Neuronal stem cell (in vitro differentiated cells): ENCODE measurements around the gene SLC35E1.
A peak's percentile ranks its signal among the peaks of the same experiment; 100 is the strongest.

Source experiments
- DNase-seq: peaks from one replicate; pipeline ENCODE4 v3.0.0-alpha.2; 2013; ENCODE audit warnings: low spot score
- H2AFZ ChIP-seq: one replicate; pipeline ENCODE4 v1.6.1; 2013; ENCODE audit warnings: mild to moderate bottlenecking, low read length, inconsistent platforms
- H2AK5ac ChIP-seq: 2 replicates; pipeline ENCODE4 v1.6.1; 2013; ENCODE audit warnings: low read depth, mild to moderate bottlenecking, inconsistent platforms, low read length, moderate library complexity, mixed read lengths
- H2BK120ac ChIP-seq: 2 replicates; pipeline ENCODE4 v1.6.1; 2013; ENCODE audit warnings: low read depth, mild to moderate bottlenecking, inconsistent platforms, low read length, moderate library complexity, mixed read lengths
- H2BK12ac ChIP-seq: one replicate; pipeline ENCODE4 v1.6.1; 2013; ENCODE audit warnings: low read length, inconsistent platforms
- H2BK15ac ChIP-seq: 2 replicates; pipeline ENCODE4 v1.6.1; 2013; ENCODE audit warnings: mild to moderate bottlenecking, low read length, inconsistent platforms, mixed read lengths
- H2BK5ac ChIP-seq: one replicate; pipeline ENCODE4 v1.6.1; 2013; ENCODE audit warnings: inconsistent platforms, mild to moderate bottlenecking, low read length, moderate library complexity
- H3K14ac ChIP-seq: one replicate; pipeline ENCODE4 v1.6.1; 2013; ENCODE audit warnings: low read length, inconsistent platforms
- H3K18ac ChIP-seq: 2 replicates; pipeline ENCODE4 v1.6.1; 2013; ENCODE audit warnings: low read length, inconsistent platforms
- H3K23ac ChIP-seq: 2 replicates; pipeline ENCODE4 v1.6.1; 2013; ENCODE audit warnings: low read depth, mild to moderate bottlenecking, mixed read lengths, low read length, inconsistent platforms; ENCODE audit not compliant: poor library complexity
- H3K27ac ChIP-seq: replicated peaks from 3 replicates; pipeline ENCODE4 v1.5.1; 2013; ENCODE audit warnings: low read length, inconsistent platforms
- H3K27me3 ChIP-seq, 3 experiments: 2 replicates each; pipeline ENCODE4 v1.6.1; 2013; ENCODE audit warnings: low read length in 3 of 3, mild to moderate bottlenecking in 2 of 3, inconsistent platforms in 1 of 3, low read depth in 1 of 3, mixed read lengths in 1 of 3, moderate library complexity in 1 of 3; ENCODE audit not compliant: control insufficient read depth in 3 of 3, insufficient read depth in 3 of 3
- H3K36me3 ChIP-seq, 2 donors: replicated peaks in 1 of 2; 2 replicates each; pipeline ENCODE4 v1.6.1; 2013; ENCODE audit warnings: low read length in 2 of 2; ENCODE audit not compliant: control insufficient read depth in 2 of 2, insufficient read depth in 2 of 2
- H3K4ac ChIP-seq: 2 replicates; pipeline ENCODE4 v1.6.1; 2013; ENCODE audit warnings: inconsistent platforms, mild to moderate bottlenecking, low read length, moderate library complexity
- H3K4me1 ChIP-seq, 2 donors: 1 replicate in 1 of 2; 2 replicates in 1 of 2; pipeline ENCODE4 v1.6.1; 2013; ENCODE audit warnings: low read length in 2 of 2, low read depth in 1 of 2; ENCODE audit not compliant: control insufficient read depth in 2 of 2, insufficient read depth in 1 of 2
- H3K4me2 ChIP-seq: one replicate; pipeline ENCODE4 v1.6.1; 2013; ENCODE audit warnings: mild to moderate bottlenecking, low read length, inconsistent platforms; ENCODE audit not compliant: insufficient read depth, poor library complexity, severe bottlenecking
- H3K4me3 ChIP-seq, 2 donors: 2 replicates each; pipeline ENCODE4 v1.5.1; 2013; ENCODE audit warnings: low read length in 2 of 2, mild to moderate bottlenecking in 2 of 2, inconsistent platforms in 1 of 2, moderate library complexity in 1 of 2
- H3K79me1 ChIP-seq: one replicate; pipeline ENCODE4 v1.6.1; 2013; ENCODE audit warnings: low read depth, mild to moderate bottlenecking, inconsistent platforms, low read length, moderate library complexity
- H3K9ac ChIP-seq: one replicate; pipeline ENCODE4 v1.6.1; 2013; ENCODE audit warnings: mild to moderate bottlenecking, low read depth, low read length, inconsistent platforms; ENCODE audit not compliant: poor library complexity
- H3K9me3 ChIP-seq, 2 donors: replicated peaks in 1 of 2; 2 replicates each; pipeline versions ENCODE3 to v1.6.1; 2013; ENCODE audit warnings: low read length in 2 of 2, mild to moderate bottlenecking in 2 of 2, inconsistent platforms in 1 of 2, low read depth in 1 of 2, mixed read lengths in 1 of 2, moderate library complexity in 1 of 2; ENCODE audit not compliant: control insufficient read depth in 2 of 2, insufficient read depth in 1 of 2
- H4K8ac ChIP-seq: one replicate; pipeline ENCODE4 v1.6.1; 2013; ENCODE audit warnings: low read depth, mild to moderate bottlenecking, inconsistent platforms, low read length, moderate library complexity
- H4K91ac ChIP-seq: one replicate; pipeline ENCODE4 v1.6.1; 2013; ENCODE audit warnings: low read length, low read depth, mild to moderate bottlenecking, inconsistent platforms; ENCODE audit not compliant: poor library complexity
- WGBS, 2 donors: extraction: QIAGEN DNeasy Blood & Tissue Kit; methylation state at CpG; one replicate each; pipeline ENCODE4 v1.1.7; 2013; ENCODE audit warnings: missing lambda C conversion rate in 2 of 2, mixed read lengths in 1 of 2; ENCODE audit not compliant: insufficient read length in 2 of 2, insufficient replicate concordance in 1 of 2; ENCODE audit errors: extremely low coverage in 2 of 2; 5-methylcytosine and 5-hydroxymethylcytosine counted together

SLC35E1 gene

DNA sequence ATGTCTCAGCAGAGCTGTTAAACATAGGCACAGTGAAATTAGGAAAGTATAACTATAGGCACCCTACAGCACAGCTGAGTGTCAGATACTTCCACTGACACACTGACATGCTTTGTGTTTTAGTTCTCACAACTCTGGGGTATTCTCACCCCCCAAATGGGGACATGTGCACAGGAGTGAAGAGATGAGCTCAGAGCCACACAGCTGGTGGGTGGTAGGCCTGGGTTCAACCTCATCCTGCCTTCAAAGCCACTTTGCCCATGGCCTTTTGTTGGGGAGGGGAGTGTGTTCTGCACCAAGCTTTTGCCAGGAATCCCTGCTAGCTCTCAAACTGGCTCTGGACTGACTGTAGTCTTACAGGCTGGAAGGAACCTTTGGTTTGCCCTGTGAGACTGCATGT is 1.7 kb upstream of the SLC35E1 start:
- Histone ChIP-seq H3K18ac (no peak overlapping the region), H3K9me3 (no peaks in the 10 kb centered on the region), H3K9ac (no peak overlapping the region), H2BK15ac (no peak overlapping the region), H3K4me1 (peaks cover 6 to 9% of the 10 kb centered on the region in 2 donors), H3K4me3 (peak overlapping the region in 1 of 2 donors; percentile 81), H3K14ac (no peak overlapping the region), H2AK5ac (no peak overlapping the region), H3K4ac (no peak overlapping the region), H3K36me3 (peaks cover 24 to 63% of the 10 kb centered on the region in 2 donors), H2BK5ac (no peak overlapping the region), H3K27me3 (no peaks in the 10 kb centered on the region), H3K27ac (no peak overlapping the region), H4K91ac (no peak overlapping the region), H4K8ac (no peak overlapping the region), H3K23ac (no peak overlapping the region), H2BK120ac (no peak overlapping the region), H2BK12ac (no peak overlapping the region), H3K79me1 (peaks cover 11% of the 10 kb centered on the region), H3K4me2 (no peak overlapping the region), H2AFZ (no peak overlapping the region)
- DNase-seq: no peak

DNA sequence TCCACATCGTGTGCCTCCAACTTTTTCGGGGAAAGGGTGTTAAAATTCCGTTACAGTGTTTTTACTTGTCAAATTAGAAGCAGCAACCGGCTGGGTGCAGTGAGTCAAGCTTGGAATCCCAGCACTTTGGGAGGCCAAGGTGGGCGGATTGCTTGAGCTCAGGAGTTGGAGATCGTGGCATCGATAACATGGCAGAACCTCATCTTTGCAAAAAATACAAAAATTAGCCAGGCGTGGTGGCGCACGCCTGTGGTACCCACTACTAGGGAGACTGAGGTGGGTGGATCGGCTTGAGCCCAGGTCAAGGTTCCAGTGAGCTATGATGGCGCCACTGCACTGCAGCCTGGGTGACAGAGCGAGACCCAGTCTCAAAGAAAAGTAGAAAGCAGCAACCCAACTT is 1.1 kb upstream of the SLC35E1 start:
- Histone ChIP-seq H3K9me3 (no peaks in the 10 kb centered on the region), H4K91ac (no peak overlapping the region), H4K8ac (no peak overlapping the region), H3K4me2 (peak overlapping the region; percentile 85), H3K4me3 (peak overlapping the region; percentile 81 to 84), H3K36me3 (peaks cover 21 to 59% of the 10 kb centered on the region in 2 donors), H3K14ac (no peak overlapping the region), H2BK120ac (no peak overlapping the region), H2BK12ac (no peak overlapping the region), H2AK5ac (no peak overlapping the region), H3K23ac (no peak overlapping the region), H3K4ac (no peak overlapping the region), H3K27me3 (no peaks in the 10 kb centered on the region), H3K4me1 (peaks cover 6 to 9% of the 10 kb centered on the region in 2 donors), H3K79me1 (peaks cover 11% of the 10 kb centered on the region), H2AFZ (no peak overlapping the region), H3K18ac (no peak overlapping the region), H3K27ac (no peak overlapping the region), H3K9ac (no peak overlapping the region), H2BK15ac (no peak overlapping the region), H2BK5ac (no peak overlapping the region)
- DNase-seq: no peak
- WGBS, 2 donors: no CpG with 5 or more reads among the region's 13 CpGs

DNA sequence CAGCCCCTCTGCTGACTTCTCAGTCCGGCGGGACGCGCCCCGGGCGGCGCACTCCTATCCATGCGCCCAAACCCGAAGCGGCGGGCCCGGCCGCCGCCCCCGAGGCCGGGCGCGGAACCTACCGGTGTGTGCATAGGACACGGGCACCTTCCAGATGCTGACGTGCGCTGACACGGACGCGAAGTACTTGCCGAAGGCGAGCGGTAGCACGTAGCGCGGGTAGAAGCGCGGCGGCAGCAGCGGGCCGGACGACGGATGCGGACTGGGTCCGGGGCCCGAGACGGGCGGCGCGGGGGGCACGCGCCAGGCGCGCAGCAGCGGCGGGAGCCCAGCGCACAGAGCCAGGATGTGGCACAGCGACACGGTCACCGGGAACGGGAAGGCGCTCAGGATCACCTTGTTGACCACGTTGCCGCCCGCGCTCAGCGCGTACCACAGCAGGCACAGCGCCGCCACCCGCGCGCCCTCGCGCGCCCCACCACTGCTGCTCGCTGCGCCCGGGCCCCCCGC is 338 bp downstream of the SLC35E1 start:
- peak; percentile 24 for DNase-seq
- Histone ChIP-seq H2BK5ac (peak overlapping the region; percentile 79), H3K14ac (peak overlapping the region; percentile 84), H3K4me2 (peak overlapping the region; percentile 84), H3K4me3 (peak overlapping the region; percentile 81 to 100), H3K4ac (no peak overlapping the region), H2BK15ac (peak overlapping the region; percentile 38), H2BK120ac (no peak overlapping the region), H3K27ac (peak overlapping the region; percentile 21), H3K27me3 (no peaks in the 10 kb centered on the region), H2BK12ac (peak overlapping the region; percentile 63), H2AK5ac (no peak overlapping the region), H4K91ac (no peak overlapping the region), H3K9me3 (no peaks in the 10 kb centered on the region), H3K79me1 (peaks cover 17% of the 10 kb centered on the region), H3K9ac (peak overlapping the region; percentile 98), H3K23ac (peak overlapping the region; percentile 92), H3K4me1 (peaks cover 6 to 9% of the 10 kb centered on the region in 2 donors), H4K8ac (peak overlapping the region; percentile 85), H3K36me3 (peaks cover 22 to 61% of the 10 kb centered on the region in 2 donors), H2AFZ (peak overlapping the region; percentile 97), H3K18ac (peak overlapping the region; percentile 94)
- WGBS, 2 donors: no CpG with 5 or more reads among the region's 75 CpGs

DNA sequence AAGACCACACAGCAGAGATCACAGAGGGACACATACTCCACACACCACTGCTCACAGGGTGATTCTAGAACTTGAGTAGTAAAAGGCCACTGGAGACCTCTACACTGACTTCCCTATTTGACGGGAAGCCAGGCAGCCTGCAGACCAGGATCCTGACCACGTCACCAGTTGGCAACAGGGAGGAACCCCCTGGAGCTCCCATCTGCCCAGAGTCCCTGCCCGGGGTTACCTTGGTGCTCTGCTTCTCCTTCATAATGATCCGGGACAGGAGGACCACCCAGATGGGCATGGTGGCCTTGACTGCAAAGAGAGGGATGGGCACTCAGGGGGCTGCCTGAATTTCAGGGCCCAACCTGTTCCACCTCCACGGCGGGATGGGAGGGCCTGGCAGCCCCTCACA is 932 bp downstream of the SLC35E1 start:
- H3K4ac ChIP-seq: no peak overlapping the region
- H3K23ac ChIP-seq: peak overlapping the region; percentile 44
- H3K9ac ChIP-seq: peak overlapping the region; percentile 64
- peak overlapping the region; percentile 84 for H3K4me2 ChIP-seq
- H3K9me3 ChIP-seq: no peaks in the 10 kb centered on the region
- H4K91ac ChIP-seq: no peak overlapping the region
- H2AFZ ChIP-seq: peak overlapping the region; percentile 97
- WGBS, 2 donors: no CpG with 5 or more reads among the region's 6 CpGs
- H2BK120ac ChIP-seq: no peak overlapping the region
- peak overlapping the region; percentile 81 to 100 for H3K4me3 ChIP-seq
- no peak for DNase-seq
- H3K18ac ChIP-seq: no peak overlapping the region
- no peaks in the 10 kb centered on the region for H3K27me3 ChIP-seq
- H3K4me1 ChIP-seq: peaks cover 6 to 9% of the 10 kb centered on the region in 2 donors
- no peak overlapping the region for H3K14ac ChIP-seq
- no peak overlapping the region for H2BK15ac ChIP-seq
- H3K79me1 ChIP-seq: peaks cover 13% of the 10 kb centered on the region
- no peak overlapping the region for H3K27ac ChIP-seq
- no peak overlapping the region for H2BK5ac ChIP-seq
- H2AK5ac ChIP-seq: no peak overlapping the region
- peaks cover 25 to 61% of the 10 kb centered on the region in 2 donors for H3K36me3 ChIP-seq
- H2BK12ac ChIP-seq: no peak overlapping the region
- no peak overlapping the region for H4K8ac ChIP-seq
